Natural killer cell (primary cell): ENCODE results near the gene RNF31. TPM values are rescaled to one million over a fixed set of nuclear protein-coding genes. Genes with fewer than 3 reads are reported as not detected.

ENCODE experiments used
- ATAC-seq, 3 donors: fragments of 150-1000 bp in 2 of 3; fragments of 200-7000 bp in 1 of 3; cut with Tn5 transposase; 1 replicate in 1 of 3; 2 replicates in 2 of 3; pipeline ENCODE4 v1.10.0; 2021; ENCODE audit warnings: mild to moderate bottlenecking in 2 of 3, moderate library complexity in 2 of 3
- DNase-seq, 2 donors: peaks; one replicate each; pipeline versions ENCODE4 v3.0.0 to v3.0.0-alpha.2; 2013 to 2021; ENCODE audit warnings: mixed read lengths in 1 of 2
- H3K27ac ChIP-seq: one replicate; pipeline ENCODE4 v1.5.1; 2013; ENCODE audit warnings: mild to moderate bottlenecking, low read length
- H3K27me3 ChIP-seq: one replicate; pipeline ENCODE4 v1.6.1; 2013; ENCODE audit warnings: low read length; ENCODE audit not compliant: control insufficient read depth, insufficient read depth
- H3K36me3 ChIP-seq: one replicate; pipeline ENCODE4 v1.6.1; 2013; ENCODE audit warnings: low read length; ENCODE audit not compliant: control insufficient read depth, insufficient read depth
- H3K4me1 ChIP-seq: one replicate; pipeline ENCODE4 v1.6.1; 2013; ENCODE audit warnings: low read length; ENCODE audit not compliant: control insufficient read depth, insufficient read depth
- H3K4me3 ChIP-seq: one replicate; pipeline ENCODE4 v1.5.1; 2013; ENCODE audit warnings: low read length
- H3K9me3 ChIP-seq: one replicate; pipeline ENCODE4 v1.6.1; 2013; ENCODE audit warnings: low read length; ENCODE audit not compliant: control insufficient read depth, insufficient read depth
- H3K27ac Mint-ChIP-seq, 2 donors: one replicate each; pipeline ENCODE4 v1.8.0; 2022; ENCODE audit warnings: mild to moderate bottlenecking in 2 of 2, mixed read lengths in 2 of 2, moderate library complexity in 1 of 2
- H3K27me3 Mint-ChIP-seq, 2 donors: one replicate each; pipeline ENCODE4 v1.8.0; 2022; ENCODE audit warnings: low read depth in 2 of 2, mixed read lengths in 2 of 2
- H3K36me3 Mint-ChIP-seq: one replicate; pipeline ENCODE4 v1.8.0; 2022; ENCODE audit warnings: mixed read lengths
- H3K4me1 Mint-ChIP-seq, 2 donors: one replicate each; pipeline ENCODE4 v1.8.0; 2022; ENCODE audit warnings: mixed read lengths in 2 of 2
- H3K4me3 Mint-ChIP-seq: one replicate; pipeline ENCODE4 v1.8.0; 2022; ENCODE audit warnings: mild to moderate bottlenecking, moderate library complexity, mixed read lengths
- H3K9me3 Mint-ChIP-seq, 2 donors: one replicate each; pipeline ENCODE4 v1.8.0; 2022; ENCODE audit warnings: mixed read lengths in 2 of 2
- CTCF ChIP-seq: fragments of 200-600 bp; IDR thresholded peaks from one replicate; pipeline ENCODE4 v1.8.0; 2022; ENCODE audit warnings: antibody characterized with exemption
- WGBS: methylation state at CpG from one replicate; pipeline ENCODE4 v1.1.7; 2013; ENCODE audit warnings: missing lambda C conversion rate; ENCODE audit not compliant: insufficient coverage; 5-methylcytosine and 5-hydroxymethylcytosine counted together
- intact Hi-C: fragments of 100-400 bp; cut with micrococcal nuclease; formaldehyde crosslinking; loops from one replicate; pipeline ENCODE4 v1.14.2; 2022
- total RNA-seq, 4 donors: library from RNA; stranded (reverse); fragments of 120-200 nt in 1 of 4; gene quantifications; one replicate each; pipeline versions ENCODE4 v1.2.3 to v1.2.4, GENCODE V29; 2013 to 2022

The RNF31 gene
- total RNA-seq, 3 donors from 2014 or later (not counting 1 experiment from before 2014, with no cell fraction given): 96.9 to 134 (median 125) TPM

- Histone ChIP-seq H3K9me3 (no peaks in the 10 kb centered on the region), H3K27me3 (no peaks in the 10 kb centered on the region), H3K36me3 (peaks cover 10% of the 10 kb centered on the region), H3K4me1 (peaks cover 1% of the 10 kb centered on the region), H3K27ac (no peak overlapping the region), H3K4me3 (no peak overlapping the region)
- H3K9me3 Mint-ChIP-seq: no peaks in the 10 kb centered on the region
- ATAC-seq (no peak), DNase-seq (no peak)
- H3K36me3 Mint-ChIP-seq: no peaks in the 10 kb centered on the region
- intact Hi-C loops: no loop called here
- no peaks in the 10 kb centered on the region for H3K27me3 Mint-ChIP-seq
- no peak overlapping the region for H3K27ac Mint-ChIP-seq
- H3K4me3 Mint-ChIP-seq: no peak overlapping the region
- TF ChIP-seq CTCF: no peak
- no peaks in the 10 kb centered on the region for H3K4me1 Mint-ChIP-seq
These were observed 20.4 kb upstream of the RNF31 start for GRCh38 chr14:24126939-24127338.

- ATAC-seq (no peak), DNase-seq (no peak)
- H3K27me3 ChIP-seq: no peaks in the 10 kb centered on the region
- H3K4me1 ChIP-seq: peaks cover 8% of the 10 kb centered on the region
- no peaks in the 10 kb centered on the region for H3K4me1 Mint-ChIP-seq
- no peaks in the 10 kb centered on the region for H3K9me3 Mint-ChIP-seq
- H3K27ac ChIP-seq: no peak overlapping the region
- H3K36me3 Mint-ChIP-seq: no peaks in the 10 kb centered on the region
- no peak overlapping the region for H3K27ac Mint-ChIP-seq
- peaks cover 7% of the 10 kb centered on the region for H3K36me3 ChIP-seq
- H3K27me3 Mint-ChIP-seq: no peaks in the 10 kb centered on the region
- intact Hi-C loops: no loop called here
- 97% methylated on average over 2 of the region's 2 CpGs for WGBS
- H3K4me3 ChIP-seq: no peak overlapping the region
- no peak overlapping the region for H3K4me3 Mint-ChIP-seq
- no peaks in the 10 kb centered on the region for H3K9me3 ChIP-seq
- TF ChIP-seq CTCF: no peak
These were observed 19.6 kb upstream of the RNF31 start for GRCh38 chr14:24127673-24128072.

- DNase-seq (no peak), ATAC-seq (no peak)
- no peak overlapping the region for H3K27ac ChIP-seq
- WGBS: 91% methylated on average over 8 of the region's 8 CpGs
- no peak overlapping the region for H3K27ac Mint-ChIP-seq
- no peak overlapping the region for H3K4me3 Mint-ChIP-seq
- H3K36me3 ChIP-seq: no peaks in the 10 kb centered on the region
- no peaks in the 10 kb centered on the region for H3K27me3 ChIP-seq
- H3K4me1 ChIP-seq: peaks cover 8% of the 10 kb centered on the region
- intact Hi-C loops: no loop called here
- H3K9me3 ChIP-seq: no peaks in the 10 kb centered on the region
- no peak for TF ChIP-seq CTCF
- H3K36me3 Mint-ChIP-seq: no peaks in the 10 kb centered on the region
- no peaks in the 10 kb centered on the region for H3K4me1 Mint-ChIP-seq
- no peaks in the 10 kb centered on the region for H3K27me3 Mint-ChIP-seq
- no peaks in the 10 kb centered on the region for H3K9me3 Mint-ChIP-seq
- no peak overlapping the region for H3K4me3 ChIP-seq
These were observed 17.8 kb upstream of the RNF31 start for GRCh38 chr14:24129410-24129998.

- H3K4me1 ChIP-seq: peaks cover 9% of the 10 kb centered on the region
- no peaks in the 10 kb centered on the region for H3K9me3 ChIP-seq
- DNase-seq: no peak
- H3K4me3 ChIP-seq: no peak within 1 kb of the TSS
- ATAC-seq: no peak
- intact Hi-C loops: loop anchor here (10.0 kb wide), 1 partner anchor 1206 kb away; the partner anchor contains the start of gene PRMT5
- no peaks in the 10 kb centered on the region for H3K27me3 ChIP-seq
- 90% methylated on average over 5 of the region's 5 CpGs for WGBS
- no peak within 1 kb of the TSS for H3K27ac ChIP-seq
- Mint-ChIP-seq H3K27ac (no peak within 1 kb of the TSS), H3K9me3 (no peaks in the 10 kb centered on the region), H3K4me3 (no peak within 1 kb of the TSS), H3K27me3 (no peaks in the 10 kb centered on the region), H3K4me1 (peaks cover 4% of the 10 kb centered on the region in 2 donors), H3K36me3 (no peaks in the 10 kb centered on the region)
- H3K36me3 ChIP-seq: no peaks in the 10 kb centered on the region
- TF ChIP-seq CTCF: no peak
These were observed 16.9 kb upstream of the RNF31 start, which contains the start of gene FITM1 for GRCh38 chr14:24130380-24130716. TSS of gene FITM1 (plus strand) at chr14:24130659. CDS start at chr14:24131564, 905 bp downstream.
